IMR-90 (cell line): ENCODE data around the gene WDTC1. TPM values are rescaled to one million over a fixed set of nuclear protein-coding genes. Genes with fewer than 3 reads are reported as not detected.

Experiments used
- ATAC-seq: fragments of 200-7000 bp; cut with Tn5 transposase; 2 replicates; pipeline ENCODE4 v1.9.1; 2020; ENCODE audit warnings: low read depth, mild to moderate bottlenecking, moderate library complexity
- BruUV-seq: library from RNA; stranded (reverse); fragments of 400-500 nt; replicated peaks from 2 replicates; lab custom pipeline; 2021; lab: Mats Ljungman, UMichigan
- CTCF ChIA-PET: fragments of 300-600 bp; formaldehyde crosslinking; extraction: SDS; loops from one replicate; lab custom pipeline; 2021; ENCODE audit warnings: antibody characterized with exemption; lab: Yijun Ruan, JAX
- POLR2A ChIA-PET: fragments of 300-600 bp; sonication (Branson Sonifier 250); formaldehyde crosslinking; loops from one replicate; lab custom pipeline; 2022; ENCODE audit warnings: antibody characterized with exemption; ENCODE audit not compliant: unreplicated experiment; lab: Charles Lee
- DNase-seq: peaks from one replicate; pipeline ENCODE4 v3.0.0; 2013
- H2AFZ ChIP-seq: replicated peaks from 2 replicates; pipeline ENCODE3; 2013; ENCODE audit warnings: low read length, mild to moderate bottlenecking; ENCODE audit not compliant: poor library complexity
- H2AK5ac ChIP-seq: 2 replicates; pipeline ENCODE4 v1.6.1; 2013; ENCODE audit warnings: low read depth, low read length, inconsistent platforms
- H2AK9ac ChIP-seq: replicated peaks from 2 replicates; pipeline ENCODE3; 2013; ENCODE audit warnings: mild to moderate bottlenecking, low read depth, low read length, moderate library complexity; ENCODE audit not compliant: poor library complexity
- H2BK120ac ChIP-seq: 2 replicates; pipeline ENCODE4 v1.6.1; 2013; ENCODE audit warnings: low read depth, low read length, inconsistent platforms
- H2BK15ac ChIP-seq: 3 replicates; pipeline ENCODE4 v1.6.1; 2013; ENCODE audit warnings: low read depth, low read length, inconsistent platforms
- H2BK20ac ChIP-seq: 2 replicates; pipeline ENCODE4 v1.6.1; 2013; ENCODE audit warnings: low read depth, mild to moderate bottlenecking, inconsistent platforms, low read length, moderate library complexity
- H2BK5ac ChIP-seq: 2 replicates; pipeline ENCODE4 v1.6.1; 2013; ENCODE audit warnings: mild to moderate bottlenecking, low read depth, low read length, inconsistent platforms; ENCODE audit not compliant: poor library complexity, severe bottlenecking
- H3K14ac ChIP-seq: replicated peaks from 2 replicates; pipeline ENCODE4 v1.6.1; 2013; ENCODE audit warnings: low read depth, low read length, inconsistent platforms
- H3K18ac ChIP-seq: 2 replicates; pipeline ENCODE4 v1.6.1; 2013; ENCODE audit warnings: low read depth, low read length, control low read depth
- H3K23ac ChIP-seq: 2 replicates; pipeline ENCODE4 v1.6.1; 2013; ENCODE audit warnings: low read depth, low read length, inconsistent platforms
- H3K27ac ChIP-seq: 2 replicates; pipeline ENCODE4 v1.5.1; 2013; ENCODE audit warnings: mild to moderate bottlenecking, control low read depth, low read length; ENCODE audit not compliant: insufficient read depth
- H3K27me3 ChIP-seq: 2 replicates; pipeline ENCODE4 v1.6.1; 2013; ENCODE audit warnings: low read length; ENCODE audit not compliant: control insufficient read depth, insufficient read depth
- H3K36me3 ChIP-seq: 2 replicates; pipeline ENCODE4 v1.6.1; 2013; ENCODE audit warnings: low read length, mixed read lengths; ENCODE audit not compliant: control insufficient read depth, insufficient read depth
- H3K4ac ChIP-seq: 2 replicates; pipeline ENCODE4 v1.6.1; 2013; ENCODE audit warnings: low read depth, low read length, inconsistent platforms
- H3K4me1 ChIP-seq: 2 replicates; pipeline ENCODE4 v1.6.1; 2013; ENCODE audit warnings: low read length, mixed read lengths; ENCODE audit not compliant: control insufficient read depth, insufficient read depth
- H3K4me2 ChIP-seq: 2 replicates; pipeline ENCODE4 v1.6.1; 2013; ENCODE audit warnings: low read depth, mild to moderate bottlenecking, control low read depth, low read length, moderate library complexity
- H3K4me3 ChIP-seq: 2 replicates; pipeline ENCODE4 v1.5.1; 2013; ENCODE audit warnings: low read depth, mild to moderate bottlenecking, control low read depth, low read length, moderate library complexity; ENCODE audit not compliant: insufficient read depth
- H3K56ac ChIP-seq: 2 replicates; pipeline ENCODE4 v1.6.1; 2013; ENCODE audit warnings: low read length, inconsistent platforms; ENCODE audit not compliant: insufficient read depth; ENCODE audit errors: extremely low read depth
- H3K79me1 ChIP-seq, 2 experiments: 2 replicates each; pipeline ENCODE4 v1.6.1; 2013; ENCODE audit warnings: low read length in 2 of 2, inconsistent platforms in 1 of 2, low read depth in 1 of 2
- H3K9ac ChIP-seq: 2 replicates; pipeline ENCODE4 v1.6.1; 2013; ENCODE audit warnings: low read depth, low read length, control low read depth
- H3K9me1 ChIP-seq: 2 replicates; pipeline ENCODE4 v1.6.1; 2013; ENCODE audit warnings: low read length, inconsistent platforms; ENCODE audit not compliant: insufficient read depth
- H3K9me3 ChIP-seq: 2 replicates; pipeline ENCODE4 v1.6.1; 2013; ENCODE audit warnings: low read length; ENCODE audit not compliant: control insufficient read depth, insufficient read depth
- H4K20me1 ChIP-seq: 2 replicates; pipeline ENCODE4 v1.6.1; 2013; ENCODE audit warnings: low read length, inconsistent platforms; ENCODE audit not compliant: insufficient read depth
- H4K5ac ChIP-seq: 2 replicates; pipeline ENCODE4 v1.6.1; 2013; ENCODE audit warnings: mild to moderate bottlenecking, low read depth, low read length, control low read depth
- H4K8ac ChIP-seq, 2 experiments: 2 replicates each; pipeline ENCODE4 v1.6.1; 2013; ENCODE audit warnings: low read depth in 2 of 2, low read length in 2 of 2, control low read depth in 1 of 2, inconsistent platforms in 1 of 2
- H4K91ac ChIP-seq: 2 replicates; pipeline ENCODE4 v1.6.1; 2013; ENCODE audit warnings: low read depth, low read length, inconsistent platforms; ENCODE audit not compliant: insufficient read depth
- BHLHE40 ChIP-seq: fragments of 150-350 bp; IDR thresholded peaks from 2 replicates; pipeline ENCODE4 v1.6.1; 2016; ENCODE audit warnings: mild to moderate bottlenecking, low read depth, low read length
- CEBPB ChIP-seq: IDR thresholded peaks from 2 replicates; pipeline ENCODE4 v1.6.1; 2012; ENCODE audit warnings: low read depth, low read length, improper control_type of control experiment
- CHD1 ChIP-seq: IDR thresholded peaks from 2 replicates; pipeline ENCODE4 v1.6.1; 2012; ENCODE audit warnings: low read depth, low read length, improper control_type of control experiment
- CTCF ChIP-seq: conservative IDR thresholded peaks from 2 replicates; pipeline ENCODE4 v1.5.1; 2012; ENCODE audit warnings: mild to moderate bottlenecking, low read depth, low read length, improper control_type of control experiment
- ELK1 ChIP-seq: fragments of 150-350 bp; IDR thresholded peaks from 2 replicates; pipeline ENCODE4 v1.6.1; 2016; ENCODE audit warnings: low read depth, mild to moderate bottlenecking, low read length, moderate library complexity, borderline replicate concordance
- FOS ChIP-seq: fragments of 150-350 bp; IDR thresholded peaks from 2 replicates; pipeline ENCODE4 v1.6.1; 2016; ENCODE audit warnings: low read depth, low read length
- MAFK ChIP-seq: IDR thresholded peaks from 2 replicates; pipeline ENCODE4 v1.6.1; 2012; ENCODE audit warnings: low read depth, low read length, improper control_type of control experiment
- MAZ ChIP-seq: IDR thresholded peaks from 2 replicates; pipeline ENCODE4 v1.6.1; 2012; ENCODE audit warnings: low read depth, mild to moderate bottlenecking, low read length, improper control_type of control experiment, moderate library complexity, borderline replicate concordance
- MXI1 ChIP-seq: IDR thresholded peaks from 2 replicates; pipeline ENCODE4 v1.6.1; 2012; ENCODE audit warnings: low read depth, mild to moderate bottlenecking, low read length, moderate library complexity, borderline replicate concordance
- NFE2L2 ChIP-seq: fragments of 150-350 bp; IDR thresholded peaks from 2 replicates; pipeline ENCODE4 v1.6.1; 2016; ENCODE audit warnings: low read depth, mild to moderate bottlenecking, low read length
- POLR2A ChIP-seq: IDR thresholded peaks from 2 replicates; pipeline ENCODE4 v1.6.1; 2012; ENCODE audit warnings: mild to moderate bottlenecking, low read depth, low read length
- RAD21 ChIP-seq: IDR thresholded peaks from 2 replicates; pipeline ENCODE4 v1.6.1; 2012; ENCODE audit warnings: low read length, improper control_type of control experiment
- RCOR1 ChIP-seq: IDR thresholded peaks from 2 replicates; pipeline ENCODE4 v1.6.1; 2012; ENCODE audit warnings: mild to moderate bottlenecking, low read length, improper control_type of control experiment; ENCODE audit not compliant: insufficient replicate concordance
- RFX5 ChIP-seq: IDR thresholded peaks from 2 replicates; pipeline ENCODE4 v1.8.0; 2012; ENCODE audit warnings: low read depth, mild to moderate bottlenecking, low read length, moderate library complexity
- SMC3 ChIP-seq: fragments of 150-350 bp; IDR thresholded peaks from 2 replicates; pipeline ENCODE4 v1.6.1; 2016; ENCODE audit warnings: low read depth, mild to moderate bottlenecking, antibody characterized with exemption, low read length, moderate library complexity
- USF2 ChIP-seq: fragments of 150-350 bp; IDR thresholded peaks from 2 replicates; pipeline ENCODE4 v1.6.1; 2017; ENCODE audit warnings: mild to moderate bottlenecking, antibody characterized with exemption, low read length, low read depth
- WGBS, 2 experiments: methylation state at CpG; one replicate each; pipeline versions ENCODE4 v1.1.5 to v1.1.7; 2013; ENCODE audit warnings: missing lambda C conversion rate in 2 of 2; ENCODE audit not compliant: insufficient read length in 1 of 2; ENCODE audit errors: extremely low coverage in 2 of 2; 5-methylcytosine and 5-hydroxymethylcytosine counted together
- dilution Hi-C: fragments of 300-500 bp; cut with HindIII; formaldehyde crosslinking; loops from one replicate; pipeline ENCODE4 v1.14.3; 2018; ENCODE audit warnings: low sequenced_read_pairs; ENCODE audit not compliant: unreplicated experiment
- in situ Hi-C: fragments of 300-500 bp; cut with MboI; formaldehyde crosslinking; loops from 3 replicates; pipeline ENCODE4 v1.14.3; 2019; ENCODE audit warnings: low sequenced_read_pairs, inconsistent platforms, mixed read lengths
- intact Hi-C: fragments of 100-400 bp; cut with micrococcal nuclease; formaldehyde crosslinking; loops from 2 replicates; pipeline ENCODE4 v1.10.0; 2022
- polyA plus RNA-seq, 3 experiments: library from polyadenylated mRNA; depleted of rRNA; stranded (reverse); fragments of >200 nt; gene quantifications; 2 replicates each; pipeline ENCODE4 v1.2.3, GENCODE V29; 2012; ENCODE audit warnings: low replicate concordance in 1 of 3
- total RNA-seq: library from RNA; depleted of rRNA; stranded (reverse); fragments of >200 nt; gene quantifications from 2 replicates; pipeline ENCODE4 v1.2.3, GENCODE V29; 2012

The WDTC1 gene
- total and polyA plus RNA-seq, 2 of the 4 experiments (the other 2 are of a cell fraction): 9.9 to 15.2 TPM

GRCh38 chr1:27246194-27246593 is 11.8 kb downstream of the WDTC1 start:
- no peak overlapping the region for H3K4me2 ChIP-seq
- H4K8ac ChIP-seq: no peak overlapping the region
- no CpG with 5 or more reads among the region's 1 CpG for WGBS, 2 experiments
- ATAC-seq (no peak), DNase-seq (no peak)
- no peak overlapping the region for H2AFZ ChIP-seq
- intact Hi-C loops (no loop called here), dilution Hi-C loops (no loop called here), in situ Hi-C loops (no loop called here)
- no peaks in the 10 kb centered on the region for H3K27me3 ChIP-seq
- BruUV-seq: no TSS peak
- H4K5ac ChIP-seq: no peak overlapping the region
- no peak overlapping the region for H3K56ac ChIP-seq
- CTCF ChIA-PET: no interaction called here
- no peak overlapping the region for H2AK9ac ChIP-seq
- no peak overlapping the region for H2AK5ac ChIP-seq
- H2BK120ac ChIP-seq: no peak overlapping the region
- H3K9ac ChIP-seq: no peak overlapping the region
- no peaks in the 10 kb centered on the region; the same call in 1 of the 2 replicates for H4K20me1 ChIP-seq
- H3K36me3 ChIP-seq: no peaks in the 10 kb centered on the region
- TF ChIP-seq RCOR1: no peak
- TF ChIP-seq POLR2A: no peak
- TF ChIP-seq FOS: no peak
- TF ChIP-seq RAD21: no peak
- no peak for TF ChIP-seq MXI1
- no peak for TF ChIP-seq RFX5
- TF ChIP-seq ELK1: no peak
- TF ChIP-seq CEBPB: no peak
- TF ChIP-seq MAZ: no peak
- no peak for TF ChIP-seq NFE2L2
- no peak for TF ChIP-seq SMC3
- TF ChIP-seq BHLHE40: no peak
- TF ChIP-seq MAFK: no peak
- TF ChIP-seq CTCF: no peak
- TF ChIP-seq CHD1: no peak
- TF ChIP-seq USF2: no peak
- no peaks in the 10 kb centered on the region for H3K9me3 ChIP-seq
- no peaks in the 10 kb centered on the region for H3K9me1 ChIP-seq
- H3K4me1 ChIP-seq: no peaks in the 10 kb centered on the region
- H3K27ac ChIP-seq: no peak overlapping the region
- no peak overlapping the region for H3K4me3 ChIP-seq
- H2BK20ac ChIP-seq: no peak overlapping the region
- no peak overlapping the region for H3K18ac ChIP-seq
- H2BK15ac ChIP-seq: no peak overlapping the region
- H4K91ac ChIP-seq: no peak overlapping the region
- POLR2A ChIA-PET: no interaction called here
- no peak overlapping the region for H2BK5ac ChIP-seq
- H3K79me1 ChIP-seq: peaks cover 14 to 16% of the 10 kb centered on the region in 2 experiments
- no peak overlapping the region for H3K4ac ChIP-seq
- no peak overlapping the region for H3K23ac ChIP-seq
- H3K14ac ChIP-seq: no peak overlapping the region
